HG02763 (cell line): ENCODE measurements around the gene CACNB2.

ENCODE experiments used
- ATAC-seq: cut with Tn5 transposase; IDR thresholded peaks from one replicate; pipeline ENCODE4 v1.9.1; 2021; ENCODE audit warnings: mild to moderate bottlenecking, moderate library complexity; ENCODE audit not compliant: unreplicated experiment

Gene CACNB2

GRCh38 chr10:18328941-18329340 lies 188.7 kb downstream of the CACNB2 start:
- ATAC-seq, result no peak

- ATAC-seq, result no peak
These were observed 191.8 kb downstream of the CACNB2 start for GRCh38 chr10:18332048-18332447.

GRCh38 chr10:18332484-18332883 lies 192.3 kb downstream of the CACNB2 start:
- no peak for ATAC-seq

- no peak for ATAC-seq
These were observed 193.4 kb downstream of the CACNB2 start for GRCh38 chr10:18333621-18334020.

GRCh38 chr10:18334116-18334867 lies 194.1 kb downstream of the CACNB2 start:
- ATAC-seq, result no peak

- no peak for ATAC-seq
These were observed 200.3 kb downstream of the CACNB2 start for GRCh38 chr10:18340496-18341051.

GRCh38 chr10:18341055-18341454 lies 200.8 kb downstream of the CACNB2 start:
- ATAC-seq, result no peak

- ATAC-seq, result no peak
These were observed 203.3 kb downstream of the CACNB2 start for GRCh38 chr10:18343573-18343972.

- no peak for ATAC-seq
These were observed 205.1 kb downstream of the CACNB2 start for GRCh38 chr10:18345308-18345707.

- no peak for ATAC-seq
These were observed 210.1 kb downstream of the CACNB2 start for GRCh38 chr10:18350340-18350739.

GRCh38 chr10:18351421-18351820 lies 211.2 kb downstream of the CACNB2 start:
- ATAC-seq, result peak; percentile 74

- ATAC-seq, result no peak
These were observed 212.0 kb downstream of the CACNB2 start for GRCh38 chr10:18352175-18352574.

- no peak for ATAC-seq
These were observed 219.6 kb downstream of the CACNB2 start for GRCh38 chr10:18359812-18360211.

GRCh38 chr10:18362892-18363291 lies 222.7 kb downstream of the CACNB2 start:
- ATAC-seq, result no peak

- ATAC-seq, result no peak
These were observed 225.0 kb downstream of the CACNB2 start for GRCh38 chr10:18364987-18365775.

- no peak for ATAC-seq
These were observed 227.6 kb downstream of the CACNB2 start for GRCh38 chr10:18367840-18368239.

- no peak for ATAC-seq
These were observed 228.0 kb downstream of the CACNB2 start for GRCh38 chr10:18368273-18368672.

GRCh38 chr10:18368682-18369081 lies 228.5 kb downstream of the CACNB2 start:
- no peak for ATAC-seq

- ATAC-seq, result no peak
These were observed 229.7 kb downstream of the CACNB2 start for GRCh38 chr10:18369859-18370473.

- no peak for ATAC-seq
These were observed 236.4 kb downstream of the CACNB2 start for GRCh38 chr10:18376650-18377049.

- ATAC-seq, result no peak
These were observed 237.7 kb downstream of the CACNB2 start for GRCh38 chr10:18377898-18378297.
